ENCODE data around the gene ZNF281.

DNA sequence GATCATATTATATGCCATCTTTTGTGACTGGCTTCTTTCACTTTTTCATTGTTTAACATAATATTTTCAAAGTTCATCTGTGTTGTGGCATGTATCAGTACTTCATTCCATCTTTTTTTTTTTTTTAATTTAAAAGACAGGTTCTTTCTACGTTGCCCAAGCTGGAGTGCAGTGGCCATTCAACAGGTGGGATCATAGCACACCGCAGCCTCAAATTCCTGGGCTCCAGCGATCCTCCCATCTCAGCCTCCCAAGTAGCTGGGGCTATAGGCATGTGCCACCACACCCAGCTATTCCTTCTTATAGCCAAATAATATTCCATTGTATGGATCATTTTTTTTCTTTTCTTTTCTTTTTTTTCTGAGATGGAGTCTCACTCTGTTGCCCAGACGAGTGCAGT lies 34.6 kb upstream of the ZNF281 start:
- TF ChIP-seq, protein P1, sequence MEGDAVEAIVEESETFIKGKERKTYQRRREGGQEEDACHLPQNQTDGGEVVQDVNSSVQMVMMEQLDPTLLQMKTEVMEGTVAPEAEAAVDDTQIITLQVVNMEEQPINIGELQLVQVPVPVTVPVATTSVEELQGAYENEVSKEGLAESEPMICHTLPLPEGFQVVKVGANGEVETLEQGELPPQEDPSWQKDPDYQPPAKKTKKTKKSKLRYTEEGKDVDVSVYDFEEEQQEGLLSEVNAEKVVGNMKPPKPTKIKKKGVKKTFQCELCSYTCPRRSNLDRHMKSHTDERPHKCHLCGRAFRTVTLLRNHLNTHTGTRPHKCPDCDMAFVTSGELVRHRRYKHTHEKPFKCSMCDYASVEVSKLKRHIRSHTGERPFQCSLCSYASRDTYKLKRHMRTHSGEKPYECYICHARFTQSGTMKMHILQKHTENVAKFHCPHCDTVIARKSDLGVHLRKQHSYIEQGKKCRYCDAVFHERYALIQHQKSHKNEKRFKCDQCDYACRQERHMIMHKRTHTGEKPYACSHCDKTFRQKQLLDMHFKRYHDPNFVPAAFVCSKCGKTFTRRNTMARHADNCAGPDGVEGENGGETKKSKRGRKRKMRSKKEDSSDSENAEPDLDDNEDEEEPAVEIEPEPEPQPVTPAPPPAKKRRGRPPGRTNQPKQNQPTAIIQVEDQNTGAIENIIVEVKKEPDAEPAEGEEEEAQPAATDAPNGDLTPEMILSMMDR (IDR thresholded peaks at IDR 0.05), result no peak
- TF ChIP-seq POLR2A (IDR thresholded peaks at IDR 0.05), result no peak
